Endothelial cell (in vitro differentiated cells): Measurements from ENCODE around the gene STIMATE. TPM values are rescaled to one million over a fixed set of nuclear protein-coding genes. Genes with fewer than 3 reads are reported as not detected.

ENCODE experiments used
- DNase-seq: peaks from one replicate; pipeline ENCODE4 v3.0.0; 2021; ENCODE audit warnings: low spot score
- H3K27ac Mint-ChIP-seq: one replicate; pipeline ENCODE4 v1.8.0; 2021; ENCODE audit warnings: mixed read lengths, inconsistent platforms; ENCODE audit not compliant: unreplicated experiment
- H3K27me3 Mint-ChIP-seq: one replicate; pipeline ENCODE4 v1.8.0; 2021; ENCODE audit warnings: mild to moderate bottlenecking, moderate library complexity, mixed read lengths, inconsistent platforms; ENCODE audit not compliant: unreplicated experiment
- H3K36me3 Mint-ChIP-seq: one replicate; pipeline ENCODE4 v1.8.0; 2021; ENCODE audit warnings: mild to moderate bottlenecking, low read depth, mixed read lengths, inconsistent platforms; ENCODE audit not compliant: unreplicated experiment
- H3K4me1 Mint-ChIP-seq: one replicate; pipeline ENCODE4 v1.8.0; 2021; ENCODE audit warnings: mild to moderate bottlenecking, mixed read lengths, inconsistent platforms; ENCODE audit not compliant: unreplicated experiment
- H3K4me3 Mint-ChIP-seq: one replicate; pipeline ENCODE4 v1.8.0; 2021; ENCODE audit warnings: mild to moderate bottlenecking, mixed read lengths, inconsistent platforms; ENCODE audit not compliant: unreplicated experiment
- H3K9me3 Mint-ChIP-seq: one replicate; pipeline ENCODE4 v1.8.0; 2021; ENCODE audit warnings: mixed read lengths, inconsistent platforms; ENCODE audit not compliant: unreplicated experiment
- CTCF ChIP-seq: fragments of 200-600 bp; sonication (generic); IDR thresholded peaks from one replicate; pipeline ENCODE4 v1.5.0; 2021; ENCODE audit warnings: antibody characterized with exemption; ENCODE audit not compliant: unreplicated experiment
- total RNA-seq: library from RNA; stranded (reverse); fragmentation: NEBNext Ultra II Directional; extraction: Animal tissue kit (Norgen Biotek cat#: 25700); gene quantifications from one replicate; pipeline ENCODE4 v1.2.1, GENCODE V29; 2021; ENCODE audit not compliant: unreplicated experiment

STIMATE gene
- total RNA-seq, 1 donor from 2014 or later = 24.5 TPM

- DNase-seq = no peak
- no peak overlapping the region for H3K27ac Mint-ChIP-seq
- H3K27me3 Mint-ChIP-seq = peaks cover 2% of the 10 kb centered on the region
- no peak for TF ChIP-seq CTCF
- H3K9me3 Mint-ChIP-seq = no peaks in the 10 kb centered on the region
- H3K36me3 Mint-ChIP-seq = peaks cover 6% of the 10 kb centered on the region
- H3K4me3 Mint-ChIP-seq = no peak overlapping the region
- peaks cover 10% of the 10 kb centered on the region for H3K4me1 Mint-ChIP-seq
Measured at GRCh38 chr3:52857133-52857532, 40.2 kb downstream of the STIMATE start.

GRCh38 chr3:52856666-52857065 lies 40.7 kb downstream of the STIMATE start:
- peaks cover 10% of the 10 kb centered on the region for H3K4me1 Mint-ChIP-seq
- TF ChIP-seq CTCF = no peak
- no peak overlapping the region for H3K27ac Mint-ChIP-seq

GRCh38 chr3:52854013-52854412 lies 43.3 kb downstream of the STIMATE start:
- Mint-ChIP-seq H3K4me3 (no peak overlapping the region), H3K27me3 (no peaks in the 10 kb centered on the region), H3K4me1 (peaks cover 4% of the 10 kb centered on the region), H3K27ac (no peak overlapping the region), H3K36me3 (peaks cover 7% of the 10 kb centered on the region), H3K9me3 (no peaks in the 10 kb centered on the region)
- no peak for DNase-seq
- TF ChIP-seq CTCF = no peak

More at GRCh38 chr3:52856666-52857065, 40.7 kb downstream of the STIMATE start:
- no peaks in the 10 kb centered on the region for H3K9me3 Mint-ChIP-seq
- no peak overlapping the region for H3K4me3 Mint-ChIP-seq
- H3K36me3 Mint-ChIP-seq = peaks cover 10% of the 10 kb centered on the region
- H3K27me3 Mint-ChIP-seq = peaks cover 2% of the 10 kb centered on the region
- no peak for DNase-seq

GRCh38 chr3:52852419-52852818 lies 44.9 kb downstream of the STIMATE start:
- peaks cover 13% of the 10 kb centered on the region for H3K36me3 Mint-ChIP-seq
- H3K4me3 Mint-ChIP-seq = no peak overlapping the region
- H3K27ac Mint-ChIP-seq = no peak overlapping the region
- no peak for TF ChIP-seq CTCF
- H3K27me3 Mint-ChIP-seq = peaks cover 1% of the 10 kb centered on the region
- DNase-seq = no peak
- H3K9me3 Mint-ChIP-seq = no peaks in the 10 kb centered on the region
- peaks cover 4% of the 10 kb centered on the region for H3K4me1 Mint-ChIP-seq

- peaks cover 4% of the 10 kb centered on the region for H3K4me1 Mint-ChIP-seq
- peak; percentile 26 for TF ChIP-seq CTCF
- peak; percentile 59 for DNase-seq
- peaks cover 1% of the 10 kb centered on the region for H3K27me3 Mint-ChIP-seq
- H3K36me3 Mint-ChIP-seq = peaks cover 14% of the 10 kb centered on the region
- no peak overlapping the region for H3K27ac Mint-ChIP-seq
- H3K4me3 Mint-ChIP-seq = no peak overlapping the region
- no peaks in the 10 kb centered on the region for H3K9me3 Mint-ChIP-seq
Measured at GRCh38 chr3:52851348-52851747, 46.0 kb downstream of the STIMATE start.
